DND-41 (cell line): Measurements from ENCODE around the gene CAT.

Experiments used
- ATAC-seq: fragments of 200-7000 bp; cut with Tn5 transposase; 3 replicates; pipeline ENCODE4 v1.9.1; 2021; ENCODE audit warnings: low read depth; ENCODE audit not compliant: insufficient read depth
- DNase-seq: peaks from one replicate; pipeline ENCODE4 v3.0.0-alpha.2; 2020
- H2AFZ ChIP-seq: 2 replicates; pipeline ENCODE4 v1.6.0; 2012; ENCODE audit warnings: low read depth, low read length
- H3K27ac ChIP-seq: 2 replicates; pipeline ENCODE4 v1.5.1; 2012; ENCODE audit warnings: low read length, inconsistent platforms
- H3K27me3 ChIP-seq: fragments of 200-600 bp; sonication (generic); 2 replicates; pipeline ENCODE4 v1.6.0; 2012; ENCODE audit warnings: low read length, mild to moderate bottlenecking, inconsistent platforms; ENCODE audit not compliant: insufficient read depth, poor library complexity
- H3K36me3 ChIP-seq: 2 replicates; pipeline ENCODE4 v1.5.1; 2012; ENCODE audit warnings: low read length, inconsistent platforms; ENCODE audit not compliant: insufficient read depth
- H3K4me1 ChIP-seq: 2 replicates; pipeline ENCODE4 v1.5.1; 2012; ENCODE audit warnings: mild to moderate bottlenecking, low read length; ENCODE audit not compliant: insufficient read depth
- H3K4me2 ChIP-seq: 2 replicates; pipeline ENCODE4 v1.6.0; 2012; ENCODE audit warnings: mild to moderate bottlenecking, moderate library complexity, low read length, inconsistent platforms; ENCODE audit not compliant: insufficient read depth
- H3K4me3 ChIP-seq, 2 experiments: fragments of 200-600 bp in 1 of 2; shearing (Covaris generic) in 1 of 2; 2 replicates each; pipeline ENCODE4 v1.5.1; 2012 to 2016; ENCODE audit warnings: inconsistent platforms in 2 of 2, low read length in 2 of 2, mild to moderate bottlenecking in 2 of 2, low read depth in 1 of 2, moderate library complexity in 1 of 2
- H3K79me2 ChIP-seq: 2 replicates; pipeline ENCODE4 v1.6.0; 2012; ENCODE audit warnings: low read length, inconsistent platforms; ENCODE audit not compliant: insufficient read depth
- H3K9ac ChIP-seq: 2 replicates; pipeline ENCODE4 v1.6.0; 2012; ENCODE audit warnings: low read depth, mild to moderate bottlenecking, inconsistent platforms, low read length, moderate library complexity
- H3K9me3 ChIP-seq: 2 replicates; pipeline ENCODE4 v1.5.1; 2012; ENCODE audit warnings: low read length, moderate library complexity, mild to moderate bottlenecking, inconsistent platforms; ENCODE audit not compliant: insufficient read depth, severe bottlenecking
- H4K20me1 ChIP-seq: 2 replicates; pipeline ENCODE4 v1.6.0; 2012; ENCODE audit warnings: low read length; ENCODE audit not compliant: insufficient read depth
- CTCF ChIP-seq: IDR thresholded peaks from 2 replicates; pipeline ENCODE4 v1.5.1; 2012; ENCODE audit warnings: borderline replicate concordance, low read length, moderate library complexity, mild to moderate bottlenecking; ENCODE audit not compliant: poor library complexity, severe bottlenecking; ENCODE audit errors: extremely low read depth
- EZH2 ChIP-seq: IDR thresholded peaks from 3 replicates; pipeline ENCODE4 v1.6.1; 2012; ENCODE audit warnings: borderline replicate concordance, low read depth, mild to moderate bottlenecking, moderate library complexity, low read length, inconsistent platforms; ENCODE audit not compliant: severe bottlenecking

Gene CAT

DNA sequence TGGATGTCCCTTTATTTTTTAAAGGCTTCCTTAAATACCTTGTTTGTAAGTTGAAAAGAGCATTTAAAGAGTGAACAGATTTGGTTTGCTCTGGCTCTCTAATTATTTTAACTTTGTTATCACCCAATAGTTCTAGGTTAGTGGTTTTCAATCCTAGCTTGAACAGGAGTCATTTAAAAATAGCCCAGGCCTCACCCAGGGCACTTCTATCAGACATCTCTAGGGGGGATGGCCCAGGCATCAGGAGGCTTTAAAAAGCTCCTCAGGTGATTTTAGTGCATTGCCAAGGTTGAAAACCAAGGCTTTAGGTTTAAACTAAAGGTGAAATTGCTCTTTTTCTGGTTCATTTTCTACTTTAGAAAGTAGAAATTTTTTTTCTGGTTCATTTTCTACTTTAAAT, 8.3 kb downstream of the CAT start:
- H4K20me1 ChIP-seq: no peaks in the 10 kb centered on the region
- TF ChIP-seq EZH2 (no peak), CTCF (no peak)
- ATAC-seq: no peak
- no peak overlapping the region for H3K4me3 ChIP-seq
- no peak overlapping the region for H3K9ac ChIP-seq
- H3K4me1 ChIP-seq: peaks cover 15% of the 10 kb centered on the region
- H3K27ac ChIP-seq: no peak overlapping the region
- H3K27me3 ChIP-seq: no peaks in the 10 kb centered on the region
- no peaks in the 10 kb centered on the region for H3K9me3 ChIP-seq
- H3K36me3 ChIP-seq: peaks cover 23% of the 10 kb centered on the region
- no peak overlapping the region for H3K4me2 ChIP-seq
- no peak for DNase-seq
- H3K79me2 ChIP-seq: peaks cover 8% of the 10 kb centered on the region; the same call in 1 of the 2 replicates
- H2AFZ ChIP-seq: no peak overlapping the region

- Histone ChIP-seq H3K4me2 (no peak overlapping the region), H2AFZ (no peak overlapping the region), H3K36me3 (peaks cover 34% of the 10 kb centered on the region), H3K27ac (no peak overlapping the region), H3K9me3 (no peaks in the 10 kb centered on the region), H3K79me2 (no peaks in the 10 kb centered on the region), H3K4me1 (peaks cover 15% of the 10 kb centered on the region), H3K27me3 (no peaks in the 10 kb centered on the region), H3K9ac (no peak overlapping the region), H3K4me3 (no peak overlapping the region), H4K20me1 (no peaks in the 10 kb centered on the region)
- TF ChIP-seq CTCF: no peak
- no peak for TF ChIP-seq EZH2
- no peak for DNase-seq
- ATAC-seq: peak; percentile 35; the same call in 2 of the 3 replicates
Observed at GRCh38 chr11:34448223-34448994, 9.7 kb downstream of the CAT start.

DNA sequence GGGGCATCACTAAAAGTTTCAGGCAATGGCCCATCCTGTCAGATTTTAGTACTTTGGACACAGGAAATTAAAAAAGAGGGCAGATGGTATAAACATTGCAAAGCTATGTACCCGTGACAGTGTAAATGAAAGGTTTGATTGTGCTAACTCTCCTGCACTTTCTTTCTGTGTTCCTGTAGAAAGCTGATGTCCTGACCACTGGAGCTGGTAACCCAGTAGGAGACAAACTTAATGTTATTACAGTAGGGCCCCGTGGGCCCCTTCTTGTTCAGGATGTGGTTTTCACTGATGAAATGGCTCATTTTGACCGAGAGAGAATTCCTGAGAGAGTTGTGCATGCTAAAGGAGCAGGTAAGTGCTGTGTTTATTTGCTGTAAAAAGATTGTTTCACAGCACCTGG, 10.3 kb downstream of the CAT start:
- Histone ChIP-seq H3K4me2 (no peak overlapping the region), H3K4me3 (no peak overlapping the region), H2AFZ (no peak overlapping the region), H3K27ac (no peak overlapping the region), H3K36me3 (peaks cover 40% of the 10 kb centered on the region), H4K20me1 (no peaks in the 10 kb centered on the region), H3K4me1 (peaks cover 15% of the 10 kb centered on the region), H3K9me3 (no peaks in the 10 kb centered on the region), H3K27me3 (no peaks in the 10 kb centered on the region), H3K9ac (no peak overlapping the region), H3K79me2 (no peaks in the 10 kb centered on the region)
- TF ChIP-seq CTCF (no peak), EZH2 (no peak)
- DNase-seq (peak; percentile 46), ATAC-seq (peak; percentile 90)
